Transverse colon (tissue), 4 donors: Measurements from ENCODE around the gene ZNF518A. TPM values are rescaled to one million over a fixed set of nuclear protein-coding genes. Genes with fewer than 3 reads are reported as not detected.

ENCODE experiments used
- DNase-seq: peaks from one replicate; pipeline ENCODE4 v3.0.0-alpha.2; 2019
- H3K27ac ChIP-seq, 4 donors: fragments of 200-600 bp; sonication (generic); 2 replicates each; pipeline ENCODE4 v1.5.1; 2016 to 2018; ENCODE audit warnings: inconsistent platforms in 4 of 4
- H3K27me3 ChIP-seq: fragments of 200-600 bp; sonication (generic); 2 replicates; pipeline ENCODE4 v1.5.1; 2017; ENCODE audit warnings: inconsistent platforms
- H3K36me3 ChIP-seq, 4 donors: fragments of 200-600 bp; sonication (generic); 2 replicates each; pipeline ENCODE4 v1.5.1; 2017 to 2019; ENCODE audit warnings: inconsistent platforms in 4 of 4
- H3K4me1 ChIP-seq, 4 donors: fragments of 200-600 bp; sonication (generic); 2 replicates each; pipeline ENCODE4 v1.5.1; 2017 to 2020; ENCODE audit warnings: inconsistent platforms in 4 of 4
- H3K4me3 ChIP-seq, 4 donors: fragments of 200-600 bp; sonication (generic); 1 replicate in 1 of 4; 2 replicates in 3 of 4; pipeline versions ENCODE4 v1.5.1 to v1.6.1; 2017 to 2019; ENCODE audit warnings: inconsistent platforms in 4 of 4
- H3K9me3 ChIP-seq, 2 donors: fragments of 200-600 bp; sonication (generic); 2 replicates each; pipeline ENCODE4 v1.5.1; 2017 to 2019; ENCODE audit warnings: inconsistent platforms in 2 of 2
- EP300 ChIP-seq: sonication (generic); formaldehyde crosslinking; IDR thresholded peaks from one replicate; pipeline ENCODE4 v1.6.1; 2017; ENCODE audit warnings: antibody characterized with exemption, low read depth
- POLR2A ChIP-seq: fragments of 450-650 bp; IDR thresholded peaks from one replicate; pipeline ENCODE4 v1.6.1; 2016; ENCODE audit warnings: antibody characterized with exemption, mild to moderate bottlenecking, moderate library complexity
- POLR2AphosphoS5 ChIP-seq, 3 donors: sonication (generic); formaldehyde crosslinking; IDR thresholded peaks; one replicate each; pipeline ENCODE4 v1.6.1; 2016; ENCODE audit warnings: antibody characterized with exemption in 3 of 3
- WGBS, 2 donors: methylation state at CpG; one replicate each; pipeline ENCODE4 v1.1.5; 2018; ENCODE audit warnings: low coverage in 1 of 2; 5-methylcytosine and 5-hydroxymethylcytosine counted together
- in situ Hi-C, 4 donors: fragments of 200-750 bp; cut with MboI; loops; one replicate each; pipeline versions ENCODE4 v1.15.0 to v1.15.1; 2017; ENCODE audit warnings: low sequenced_read_pairs in 3 of 4, low pct_ligation_motif_present in 1 of 4, low pct_unique_long_range_greater_than_20kb in 1 of 4
- intact Hi-C: fragments of 100-400 bp; cut with DNase I; formaldehyde crosslinking; loops from one replicate; pipeline ENCODE4 v1.15.1; 2023; ENCODE audit warnings: low total_unique reads
- total RNA-seq, 4 donors: library from RNA; depleted of rRNA; stranded (reverse); fragments of >200 nt; gene quantifications; one replicate each; pipeline ENCODE4 v1.1.0, GENCODE V29; 2016
- TF ChIP-seq, protein P1 (sequence below), 5 experiments: fragments of 200-600 bp in 3 of 5; fragments of 450-650 bp in 2 of 5; sonication (generic) in 3 of 5; IDR thresholded peaks; 1 replicate in 2 of 5; 2 replicates in 3 of 5; pipeline ENCODE4 v1.5.1; 2016 to 2017; ENCODE audit warnings: antibody characterized with exemption in 5 of 5, inconsistent platforms in 3 of 5, mild to moderate bottlenecking in 2 of 5, moderate library complexity in 1 of 5

Gene ZNF518A
- total RNA-seq, 4 donors from 2014 or later = 19.5 to 44.6 (median 36.8) TPM

DNA sequence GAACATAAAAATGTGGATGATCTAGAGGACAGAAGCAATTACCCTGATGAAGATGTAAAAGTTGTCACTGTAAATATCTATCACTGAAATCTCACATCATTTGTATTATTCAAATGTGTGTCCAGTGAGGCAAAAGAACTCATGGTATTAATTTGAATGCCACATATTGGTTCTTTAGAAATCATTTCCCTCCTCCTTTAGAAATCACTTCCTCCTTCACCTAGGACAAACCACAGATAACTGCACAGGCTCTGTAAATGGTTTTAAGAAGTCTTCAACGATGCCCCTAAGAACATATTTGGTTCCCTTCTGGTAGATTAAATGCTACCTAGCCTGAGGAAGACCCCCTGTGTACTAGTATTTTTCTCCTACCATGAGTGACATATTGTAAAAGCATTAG is 33.1 kb upstream of the ZNF518A start:
- peaks cover 100% of the 10 kb centered on the region for H3K27me3 ChIP-seq
- WGBS, 2 donors = 43 to 71% methylated on average over 1 of the region's 1 CpG
- TF ChIP-seq POLR2AphosphoS5 (IDR thresholded peaks at IDR 0.05) (no peak), POLR2A (no peak)
- TF ChIP-seq, protein P1, sequence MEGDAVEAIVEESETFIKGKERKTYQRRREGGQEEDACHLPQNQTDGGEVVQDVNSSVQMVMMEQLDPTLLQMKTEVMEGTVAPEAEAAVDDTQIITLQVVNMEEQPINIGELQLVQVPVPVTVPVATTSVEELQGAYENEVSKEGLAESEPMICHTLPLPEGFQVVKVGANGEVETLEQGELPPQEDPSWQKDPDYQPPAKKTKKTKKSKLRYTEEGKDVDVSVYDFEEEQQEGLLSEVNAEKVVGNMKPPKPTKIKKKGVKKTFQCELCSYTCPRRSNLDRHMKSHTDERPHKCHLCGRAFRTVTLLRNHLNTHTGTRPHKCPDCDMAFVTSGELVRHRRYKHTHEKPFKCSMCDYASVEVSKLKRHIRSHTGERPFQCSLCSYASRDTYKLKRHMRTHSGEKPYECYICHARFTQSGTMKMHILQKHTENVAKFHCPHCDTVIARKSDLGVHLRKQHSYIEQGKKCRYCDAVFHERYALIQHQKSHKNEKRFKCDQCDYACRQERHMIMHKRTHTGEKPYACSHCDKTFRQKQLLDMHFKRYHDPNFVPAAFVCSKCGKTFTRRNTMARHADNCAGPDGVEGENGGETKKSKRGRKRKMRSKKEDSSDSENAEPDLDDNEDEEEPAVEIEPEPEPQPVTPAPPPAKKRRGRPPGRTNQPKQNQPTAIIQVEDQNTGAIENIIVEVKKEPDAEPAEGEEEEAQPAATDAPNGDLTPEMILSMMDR (IDR thresholded peaks at IDR 0.05) = no peak

DNA sequence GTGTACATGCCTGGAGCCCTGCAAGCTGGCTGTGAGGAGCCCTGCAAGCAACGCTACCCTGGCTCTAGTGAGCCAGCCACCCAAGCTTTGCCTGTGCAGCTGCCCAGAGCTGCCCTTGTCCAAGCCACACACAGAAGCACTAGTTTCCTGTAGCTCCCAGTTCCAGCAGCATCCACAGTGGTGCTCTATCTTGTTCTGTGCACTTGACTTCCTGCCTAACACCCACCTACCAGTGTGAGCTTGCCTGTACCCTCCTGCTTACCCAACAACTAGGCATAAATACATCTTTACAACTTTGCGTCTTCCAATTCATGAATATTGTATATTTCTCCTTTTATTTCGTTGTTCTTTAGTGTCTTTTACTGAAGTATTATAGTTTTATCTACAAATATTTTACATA is 32.2 kb upstream of the ZNF518A start:
- Histone ChIP-seq H3K27ac (no peak overlapping the region), H3K9me3 (no peaks in the 10 kb centered on the region), H3K4me1 (no peaks in the 10 kb centered on the region), H3K4me3 (no peak overlapping the region), H3K27me3 (peaks cover 100% of the 10 kb centered on the region), H3K36me3 (no peaks in the 10 kb centered on the region)
- WGBS, 2 donors = 70 to 93% methylated on average over 2 to 3 of the region's 3 CpGs
- intact Hi-C loops = no loop called here
- TF ChIP-seq, protein P1 (IDR thresholded peaks at IDR 0.05) = no peak
- TF ChIP-seq POLR2A (no peak), POLR2AphosphoS5 (IDR thresholded peaks at IDR 0.05) (no peak), EP300 (no peak)
- in situ Hi-C loops = no loop called here
- no peak for DNase-seq

More for the DNA sequence above, 33.1 kb upstream of the ZNF518A start:
- Histone ChIP-seq H3K4me3 (no peak overlapping the region), H3K27ac (no peak overlapping the region), H3K36me3 (no peaks in the 10 kb centered on the region), H3K9me3 (no peaks in the 10 kb centered on the region), H3K4me1 (no peaks in the 10 kb centered on the region)
- intact Hi-C loops (no loop called here), in situ Hi-C loops (no loop called here)
- DNase-seq = no peak

DNA sequence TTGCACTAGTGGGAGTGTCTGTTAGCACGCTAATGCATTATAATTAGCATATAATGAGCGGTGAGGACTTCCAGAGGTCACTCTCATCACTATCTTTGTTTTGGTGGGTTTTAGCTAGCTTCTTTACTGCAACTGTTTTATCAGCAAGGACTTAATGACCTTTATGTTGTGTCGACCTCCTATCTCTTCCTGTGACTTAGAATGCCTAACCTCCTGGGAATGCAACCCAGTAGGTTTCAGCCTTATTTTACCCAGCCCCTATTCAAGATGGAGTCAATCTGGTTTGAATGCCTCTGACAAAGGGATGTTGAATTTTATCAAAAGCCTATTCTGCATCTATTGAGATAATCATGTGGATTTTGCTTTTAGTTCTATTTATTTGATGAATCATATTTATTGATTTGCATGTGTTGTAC is 22.5 kb upstream of the ZNF518A start:
- DNase-seq = no peak
- intact Hi-C loops = no loop called here
- Histone ChIP-seq H3K4me1 (no peaks in the 10 kb centered on the region), H3K4me3 (no peak overlapping the region), H3K36me3 (no peaks in the 10 kb centered on the region), H3K27me3 (peaks cover 94% of the 10 kb centered on the region), H3K9me3 (no peaks in the 10 kb centered on the region), H3K27ac (no peak overlapping the region)
- WGBS, 2 donors = 56 to 73% methylated on average over 2 to 3 of the region's 3 CpGs
- no peak for TF ChIP-seq EP300
- no peak for TF ChIP-seq POLR2AphosphoS5 (IDR thresholded peaks at IDR 0.05)
- TF ChIP-seq, protein P1 (IDR thresholded peaks at IDR 0.05) = no peak
- in situ Hi-C loops = no loop called here

DNA sequence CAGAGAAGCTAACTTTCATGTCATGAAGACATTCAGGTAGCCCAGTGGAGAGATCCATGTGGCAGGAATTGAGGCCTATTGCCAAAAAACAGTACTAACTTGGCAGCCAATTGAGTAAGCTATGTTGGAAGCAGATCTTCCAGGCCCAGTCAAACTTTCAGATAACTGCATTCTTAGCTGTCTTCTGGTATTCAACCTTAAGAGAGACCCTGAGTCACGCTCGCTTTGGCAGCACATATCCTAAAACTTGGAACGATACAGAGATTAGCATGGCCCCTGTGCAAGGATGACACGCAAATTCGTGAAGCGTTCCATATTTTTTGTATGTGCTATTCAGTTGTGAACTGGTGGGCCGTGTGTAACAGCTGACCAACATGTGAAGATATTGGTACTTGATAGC is 17.6 kb upstream of the ZNF518A start:
- Histone ChIP-seq H3K27me3 (peaks cover 95% of the 10 kb centered on the region), H3K9me3 (no peaks in the 10 kb centered on the region), H3K4me1 (no peaks in the 10 kb centered on the region), H3K27ac (no peak overlapping the region), H3K36me3 (no peaks in the 10 kb centered on the region), H3K4me3 (no peak overlapping the region)
- WGBS, 2 donors = 91% methylated on average over 7 of the region's 7 CpGs
- no peak for DNase-seq
- in situ Hi-C loops (no loop called here), intact Hi-C loops (no loop called here)
- TF ChIP-seq, protein P1 (IDR thresholded peaks at IDR 0.05) = no peak
